GOT3 (cell line): ENCODE measurements around the gene SLC25A43.
"Not testable (repeated sequence)": the region's sequence is repeated elsewhere in the genome, so short reads cannot be mapped to it uniquely, and the experiment has no call there.

Experiments
- DNase-seq: peaks from one replicate; lab custom pipeline; 2025; ENCODE audit warnings: mixed read lengths; lab: John Stamatoyannopoulos, UW

Gene SLC25A43

GRCh38 chrX:119410027-119410819 is 11.1 kb downstream of the SLC25A43 start:
- peak; percentile 17 for DNase-seq

- no peak for DNase-seq
Observed at GRCh38 chrX:119410854-119411253, 11.7 kb downstream of the SLC25A43 start.

GRCh38 chrX:119411959-119412358 is 12.8 kb downstream of the SLC25A43 start:
- DNase-seq, result no peak

GRCh38 chrX:119417376-119417775 is 18.2 kb downstream of the SLC25A43 start:
- DNase-seq, result no peak

GRCh38 chrX:119417842-119418241 is 18.7 kb downstream of the SLC25A43 start:
- DNase-seq, result no peak

- DNase-seq, result no peak
Observed at GRCh38 chrX:119419146-119419545, 20.0 kb downstream of the SLC25A43 start.

- no peak for DNase-seq
Observed at GRCh38 chrX:119419898-119420297, 20.8 kb downstream of the SLC25A43 start.

GRCh38 chrX:119421016-119421705 is 22.0 kb downstream of the SLC25A43 start:
- DNase-seq, result no peak

GRCh38 chrX:119423631-119424030 is 24.5 kb downstream of the SLC25A43 start:
- no peak for DNase-seq

- no peak for DNase-seq
Observed at GRCh38 chrX:119424999-119425398, 25.9 kb downstream of the SLC25A43 start.

- DNase-seq, result no peak
Observed at GRCh38 chrX:119427024-119427794, 28.1 kb downstream of the SLC25A43 start.

- DNase-seq, result no peak
Observed at GRCh38 chrX:119427795-119428185, 28.7 kb downstream of the SLC25A43 start.

- DNase-seq, result no peak
Observed at GRCh38 chrX:119429471-119429870, 30.3 kb downstream of the SLC25A43 start.

- not testable (repeated sequence) for DNase-seq
Observed at GRCh38 chrX:119441295-119441694, 42.2 kb downstream of the SLC25A43 start.

- no peak for DNase-seq
Observed at GRCh38 chrX:119442286-119442685, 43.1 kb downstream of the SLC25A43 start.

- no peak for DNase-seq
Observed at GRCh38 chrX:119453202-119453601, 54.1 kb downstream of the SLC25A43 start.

GRCh38 chrX:119455264-119455663 is 56.1 kb downstream of the SLC25A43 start:
- DNase-seq, result no peak

GRCh38 chrX:119459181-119459580 is 60.0 kb downstream of the SLC25A43 start:
- DNase-seq, result no peak

GRCh38 chrX:119465555-119465954 is 66.4 kb downstream of the SLC25A43 start:
- DNase-seq, result no peak

- DNase-seq, result no peak
Observed at GRCh38 chrX:119466970-119467369, 67.8 kb downstream of the SLC25A43 start.

GRCh38 chrX:119467433-119467832 is 68.3 kb downstream of the SLC25A43 start:
- DNase-seq, result no peak

- DNase-seq, result peak; percentile 10
Observed at GRCh38 chrX:119467842-119468550, 68.9 kb downstream of the SLC25A43 start, which contains the start of gene SLC25A5. Gene SLC25A5, plus strand, starts transcription at chrX:119468444. Its CDS starts 72 bp downstream, at chrX:119468516.
